HG03442 (cell line): Measurements from ENCODE around the gene EXOSC5.

Experiments used
- ATAC-seq: cut with Tn5 transposase; IDR thresholded peaks from one replicate; pipeline ENCODE4 v1.9.1; 2021; ENCODE audit warnings: mild to moderate bottlenecking, moderate library complexity; ENCODE audit not compliant: unreplicated experiment

Gene EXOSC5

GRCh38 chr19:41426952-41427646 is 29.9 kb upstream of the EXOSC5 start, which contains the start of gene B3GNT8:
TSS of gene B3GNT8 (minus strand) at chr19:41427374. CDS start at chr19:41426778, 596 bp downstream.
- ATAC-seq = no peak

GRCh38 chr19:41426116-41426841 is 29.1 kb upstream of the EXOSC5 start:
- ATAC-seq = no peak

GRCh38 chr19:41425174-41426115 is 28.3 kb upstream of the EXOSC5 start:
- ATAC-seq = no peak

- no peak for ATAC-seq
Observed at GRCh38 chr19:41424335-41425173, 27.4 kb upstream of the EXOSC5 start.

- no peak for ATAC-seq
Observed at GRCh38 chr19:41422955-41423354, 25.8 kb upstream of the EXOSC5 start.

- ATAC-seq = no peak
Observed at GRCh38 chr19:41422456-41422855, 25.3 kb upstream of the EXOSC5 start.

- ATAC-seq = no peak
Observed at GRCh38 chr19:41421973-41422372, 24.8 kb upstream of the EXOSC5 start.

- no peak for ATAC-seq
Observed at GRCh38 chr19:41421314-41421713, 24.2 kb upstream of the EXOSC5 start.

GRCh38 chr19:41420101-41420880 is 23.1 kb upstream of the EXOSC5 start:
- no peak for ATAC-seq

GRCh38 chr19:41416194-41416674 is 19.1 kb upstream of the EXOSC5 start:
- no peak for ATAC-seq

GRCh38 chr19:41415154-41415571 is 18.0 kb upstream of the EXOSC5 start:
- ATAC-seq = no peak

- no peak for ATAC-seq
Observed at GRCh38 chr19:41414461-41414860, 17.3 kb upstream of the EXOSC5 start.

GRCh38 chr19:41413947-41414346 is 16.8 kb upstream of the EXOSC5 start:
- no peak for ATAC-seq

- no peak for ATAC-seq
Observed at GRCh38 chr19:41412953-41413352, 15.8 kb upstream of the EXOSC5 start.

- ATAC-seq = no peak
Observed at GRCh38 chr19:41411968-41412265, 14.8 kb upstream of the EXOSC5 start.

- ATAC-seq = no peak
Observed at GRCh38 chr19:41411100-41411967, 14.2 kb upstream of the EXOSC5 start.

- no peak for ATAC-seq
Observed at GRCh38 chr19:41410336-41411054, 13.3 kb upstream of the EXOSC5 start.

- no peak for ATAC-seq
Observed at GRCh38 chr19:41409288-41409687, 12.1 kb upstream of the EXOSC5 start.
